CD4-positive, alpha-beta memory T cell (primary cell): Measurements from ENCODE around the gene CYS1. TPM values are rescaled to one million over a fixed set of nuclear protein-coding genes. Genes with fewer than 3 reads are reported as not detected.
"Not testable (repeated sequence)": the region's sequence is repeated elsewhere in the genome, so short reads cannot be mapped to it uniquely, and the experiment has no call there.

Experiments
- CTCF ChIA-PET: fragments of 350-600 bp; sonication (Branson Sonifier 250); formaldehyde crosslinking; loops from one replicate; lab custom pipeline; 2021; ENCODE audit warnings: inconsistent platforms; ENCODE audit not compliant: partially characterized antibody; lab: Charles Lee
- POLR2A ChIA-PET: fragments of 350-600 bp; sonication (Branson Sonifier 250); formaldehyde crosslinking; loops from one replicate; lab custom pipeline; 2021; ENCODE audit not compliant: partially characterized antibody; lab: Charles Lee
- DNase-seq, 5 donors: peaks; one replicate each; pipeline versions ENCODE4 v3.0.0 to v3.0.0-alpha.2; 2020 to 2022; ENCODE audit warnings: mixed read lengths in 1 of 5
- H3K27ac ChIP-seq: one replicate; pipeline ENCODE4 v1.7.0; 2013; ENCODE audit warnings: low read depth, low read length
- H3K27me3 ChIP-seq: 2 replicates; pipeline ENCODE4 v1.7.0; 2013; ENCODE audit warnings: mild to moderate bottlenecking, low read length, moderate library complexity; ENCODE audit not compliant: insufficient read depth
- H3K36me3 ChIP-seq: 2 replicates; pipeline ENCODE4 v1.7.0; 2013; ENCODE audit warnings: mild to moderate bottlenecking, low read length, moderate library complexity; ENCODE audit not compliant: insufficient read depth
- H3K4me1 ChIP-seq: 2 replicates; pipeline ENCODE4 v1.7.0; 2013; ENCODE audit warnings: mild to moderate bottlenecking, low read length, moderate library complexity; ENCODE audit not compliant: insufficient read depth
- H3K4me3 ChIP-seq, 2 donors: one replicate each; pipeline ENCODE4 v1.7.0; 2013; ENCODE audit warnings: low read length in 2 of 2, mild to moderate bottlenecking in 1 of 2
- H3K9me3 ChIP-seq, 2 donors: one replicate each; pipeline ENCODE4 v1.7.0; 2013; ENCODE audit warnings: low read length in 2 of 2, control low read depth in 1 of 2; ENCODE audit not compliant: control insufficient read depth in 1 of 2
- H3K27ac Mint-ChIP-seq, 7 donors: one replicate each; pipeline ENCODE4 v1.8.0; 2020 to 2021; ENCODE audit warnings: mixed read lengths in 7 of 7, mild to moderate bottlenecking in 6 of 7, inconsistent platforms in 3 of 7, moderate library complexity in 3 of 7
- H3K27me3 Mint-ChIP-seq, 2 donors: one replicate each; pipeline ENCODE4 v1.8.0; 2020 to 2021; ENCODE audit warnings: mixed read lengths in 2 of 2
- H3K36me3 Mint-ChIP-seq, 2 donors: one replicate each; pipeline ENCODE4 v1.8.0; 2020 to 2021; ENCODE audit warnings: mixed read lengths in 2 of 2, inconsistent platforms in 1 of 2, mild to moderate bottlenecking in 1 of 2
- H3K4me1 Mint-ChIP-seq, 4 donors: one replicate each; pipeline ENCODE4 v1.8.0; 2020 to 2021; ENCODE audit warnings: mixed read lengths in 4 of 4, mild to moderate bottlenecking in 1 of 4
- H3K4me3 Mint-ChIP-seq, 8 donors: one replicate each; pipeline ENCODE4 v1.8.0; 2020 to 2021; ENCODE audit warnings: mixed read lengths in 8 of 8, mild to moderate bottlenecking in 7 of 8, moderate library complexity in 6 of 8, inconsistent platforms in 3 of 8
- H3K9me3 Mint-ChIP-seq, 8 donors: one replicate each; pipeline ENCODE4 v1.8.0; 2020 to 2021; ENCODE audit warnings: mixed read lengths in 8 of 8, mild to moderate bottlenecking in 5 of 8, inconsistent platforms in 3 of 8, moderate library complexity in 1 of 8
- intact Hi-C: fragments of 100-400 bp; cut with micrococcal nuclease; formaldehyde crosslinking; loops from one replicate; pipeline ENCODE4 v1.15.1; 2023
- polyA plus RNA-seq, 2 donors: library from polyadenylated mRNA; unstranded; fragments of 300-500 nt; fragmentation: Illumina TruSeq; gene quantifications; one replicate each; pipeline ENCODE4 v1.2.3, GENCODE V29; 2021
- total RNA-seq, 2 experiments: library from RNA; stranded (reverse); gene quantifications; one replicate each; pipeline ENCODE4 v1.2.3, GENCODE V29; 2021

CYS1 gene
- total and polyA plus RNA-seq, 4 experiments from 2014 or later: not detected

DNA sequence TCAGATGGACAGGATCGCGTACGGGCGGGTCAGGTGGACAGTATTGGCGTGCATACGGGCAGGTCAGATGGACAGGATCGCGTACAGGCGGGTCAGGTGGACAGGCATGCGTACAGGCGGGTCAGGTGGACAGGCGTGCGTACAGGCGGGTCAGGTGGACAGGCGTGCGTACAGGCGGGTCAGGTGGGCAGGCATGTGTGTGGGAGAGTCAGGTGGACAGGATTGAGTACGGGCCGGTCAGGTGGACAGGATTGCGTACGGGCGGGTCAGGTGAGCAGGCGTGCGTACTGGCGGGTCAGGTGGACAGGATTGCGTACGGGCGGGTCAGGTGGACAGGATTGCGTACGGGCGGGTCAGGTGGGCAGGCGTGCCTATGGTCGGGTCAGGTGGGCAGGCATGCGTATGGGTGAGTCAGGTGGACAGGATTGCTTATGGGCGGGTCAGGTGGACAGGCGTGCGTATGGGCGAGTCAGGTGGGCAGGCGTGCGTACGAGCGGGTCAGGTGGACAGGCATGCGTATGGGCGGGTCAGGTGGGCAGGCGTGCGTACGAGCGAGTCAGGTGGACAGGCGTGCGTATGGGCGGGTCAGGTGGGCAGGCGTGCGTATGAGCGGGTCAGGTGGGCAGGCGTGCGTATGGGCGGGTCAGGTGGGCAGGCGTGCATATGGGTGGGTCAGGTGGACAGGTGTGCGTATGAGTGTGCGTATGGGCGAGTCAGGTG is 68.4 kb downstream of the CYS1 start:
- H3K27ac ChIP-seq, H3K27ac Mint-ChIP-seq, intact Hi-C loops, H3K36me3 Mint-ChIP-seq, H3K4me3 Mint-ChIP-seq, POLR2A ChIA-PET, H3K9me3 ChIP-seq, H3K9me3 Mint-ChIP-seq, H3K4me1 ChIP-seq, H3K36me3 ChIP-seq, H3K4me1 Mint-ChIP-seq, H3K4me3 ChIP-seq, CTCF ChIA-PET, DNase-seq, H3K27me3 ChIP-seq: not testable (repeated sequence)
- H3K27me3 Mint-ChIP-seq: peaks cover 5 to 14% of the 10 kb centered on the region in 2 donors

- H3K27ac ChIP-seq, POLR2A ChIA-PET, H3K4me1 ChIP-seq, H3K4me1 Mint-ChIP-seq, H3K27me3 ChIP-seq, H3K36me3 ChIP-seq, H3K27ac Mint-ChIP-seq, H3K4me3 Mint-ChIP-seq, H3K4me3 ChIP-seq, intact Hi-C loops, CTCF ChIA-PET, H3K9me3 Mint-ChIP-seq, DNase-seq, H3K36me3 Mint-ChIP-seq, H3K9me3 ChIP-seq: not testable (repeated sequence)
- H3K27me3 Mint-ChIP-seq: peaks cover 5 to 14% of the 10 kb centered on the region in 2 donors
Measured at GRCh38 chr2:10010861-10011605, 69.2 kb downstream of the CYS1 start.

- Mint-ChIP-seq H3K27me3 (peaks cover 5 to 14% of the 10 kb centered on the region in 2 donors), H3K9me3 (no peaks in the 10 kb centered on the region), H3K4me3 (no peak overlapping the region), H3K4me1 (peaks cover 0 to 1% (median 0%) of the 10 kb centered on the region in 4 donors), H3K27ac (no peak overlapping the region), H3K36me3 (no peaks in the 10 kb centered on the region)
- Histone ChIP-seq H3K4me1 (no peaks in the 10 kb centered on the region), H3K27ac (no peak overlapping the region), H3K36me3 (no peaks in the 10 kb centered on the region), H3K4me3 (no peak overlapping the region), H3K9me3 (no peaks in the 10 kb centered on the region), H3K27me3 (no peaks in the 10 kb centered on the region)
- CTCF ChIA-PET: interaction anchor here (2.4 kb wide), 1 partner anchor 26 kb away, joined by 7 read pairs; no protein-coding TSS in a partner anchor
- intact Hi-C loops: no loop called here
- no peak for DNase-seq
- POLR2A ChIA-PET: no interaction called here
Measured at GRCh38 chr2:10009811-10010781, 70.1 kb downstream of the CYS1 start.

DNA sequence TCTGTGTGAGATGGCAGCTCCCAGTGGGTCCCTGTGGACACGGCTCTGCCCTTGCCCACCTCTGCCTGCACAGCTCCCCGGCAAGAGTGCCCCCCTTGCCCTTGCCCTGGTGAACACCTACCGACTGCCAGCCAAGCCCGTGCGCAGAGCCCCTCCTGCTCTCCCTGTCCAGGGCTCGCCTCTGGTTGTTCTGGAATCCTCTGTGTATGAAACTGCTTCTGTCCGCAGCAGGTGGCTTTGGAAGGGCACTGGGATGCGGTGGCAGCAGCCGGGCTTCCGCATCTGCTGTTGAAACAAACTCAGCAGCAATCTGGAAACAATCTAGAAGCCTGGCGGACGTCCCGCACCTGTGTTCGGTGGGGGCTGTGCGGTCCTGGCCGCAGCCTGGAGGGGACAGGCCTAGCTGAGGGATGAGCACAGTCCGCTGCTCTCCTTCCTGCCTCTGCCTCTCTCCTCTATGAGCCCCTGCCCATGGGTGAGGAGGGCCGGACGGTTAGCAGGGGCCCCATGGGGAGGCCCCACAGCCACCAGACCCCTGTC is 70.9 kb downstream of the CYS1 start:
- Mint-ChIP-seq H3K4me1 (peaks cover 0 to 1% (median 0%) of the 10 kb centered on the region in 4 donors), H3K27ac (no peak overlapping the region), H3K9me3 (peaks cover 0 to 2% (median 0%) of the 10 kb centered on the region in 8 donors), H3K4me3 (no peak overlapping the region), H3K27me3 (peaks cover 5 to 14% of the 10 kb centered on the region in 2 donors), H3K36me3 (no peaks in the 10 kb centered on the region)
- ChIA-PET CTCF (interaction anchor here (0.7 to 2.4 kb wide), 4 partner anchors 23 to 346 kb away, joined by 3 to 7 read pairs (median 3); no protein-coding TSS in a partner anchor), POLR2A (no interaction called here)
- Histone ChIP-seq H3K27ac (no peak overlapping the region), H3K36me3 (no peaks in the 10 kb centered on the region), H3K9me3 (no peaks in the 10 kb centered on the region), H3K4me1 (no peaks in the 10 kb centered on the region), H3K4me3 (no peak overlapping the region), H3K27me3 (no peaks in the 10 kb centered on the region)
- intact Hi-C loops: no loop called here
- DNase-seq: no peak

GRCh38 chr2:10008809-10009176 is 71.4 kb downstream of the CYS1 start:
- H3K36me3 ChIP-seq: no peaks in the 10 kb centered on the region
- Mint-ChIP-seq H3K36me3 (no peaks in the 10 kb centered on the region), H3K9me3 (peaks cover 0 to 2% (median 0%) of the 10 kb centered on the region in 8 donors), H3K4me3 (no peak overlapping the region), H3K4me1 (peaks cover 0 to 1% (median 0%) of the 10 kb centered on the region in 4 donors), H3K27ac (no peak overlapping the region), H3K27me3 (peaks cover 5 to 14% of the 10 kb centered on the region in 2 donors)
- no peaks in the 10 kb centered on the region for H3K27me3 ChIP-seq
- CTCF ChIA-PET: interaction anchor here (0.7 to 2.4 kb wide), 4 partner anchors 23 to 346 kb away, joined by 3 to 7 read pairs (median 3); no protein-coding TSS in a partner anchor
- H3K9me3 ChIP-seq: no peaks in the 10 kb centered on the region
- no peak overlapping the region for H3K4me3 ChIP-seq
- DNase-seq: no peak
- no peaks in the 10 kb centered on the region for H3K4me1 ChIP-seq
- no peak overlapping the region for H3K27ac ChIP-seq
- POLR2A ChIA-PET: no interaction called here
- intact Hi-C loops: no loop called here

DNA sequence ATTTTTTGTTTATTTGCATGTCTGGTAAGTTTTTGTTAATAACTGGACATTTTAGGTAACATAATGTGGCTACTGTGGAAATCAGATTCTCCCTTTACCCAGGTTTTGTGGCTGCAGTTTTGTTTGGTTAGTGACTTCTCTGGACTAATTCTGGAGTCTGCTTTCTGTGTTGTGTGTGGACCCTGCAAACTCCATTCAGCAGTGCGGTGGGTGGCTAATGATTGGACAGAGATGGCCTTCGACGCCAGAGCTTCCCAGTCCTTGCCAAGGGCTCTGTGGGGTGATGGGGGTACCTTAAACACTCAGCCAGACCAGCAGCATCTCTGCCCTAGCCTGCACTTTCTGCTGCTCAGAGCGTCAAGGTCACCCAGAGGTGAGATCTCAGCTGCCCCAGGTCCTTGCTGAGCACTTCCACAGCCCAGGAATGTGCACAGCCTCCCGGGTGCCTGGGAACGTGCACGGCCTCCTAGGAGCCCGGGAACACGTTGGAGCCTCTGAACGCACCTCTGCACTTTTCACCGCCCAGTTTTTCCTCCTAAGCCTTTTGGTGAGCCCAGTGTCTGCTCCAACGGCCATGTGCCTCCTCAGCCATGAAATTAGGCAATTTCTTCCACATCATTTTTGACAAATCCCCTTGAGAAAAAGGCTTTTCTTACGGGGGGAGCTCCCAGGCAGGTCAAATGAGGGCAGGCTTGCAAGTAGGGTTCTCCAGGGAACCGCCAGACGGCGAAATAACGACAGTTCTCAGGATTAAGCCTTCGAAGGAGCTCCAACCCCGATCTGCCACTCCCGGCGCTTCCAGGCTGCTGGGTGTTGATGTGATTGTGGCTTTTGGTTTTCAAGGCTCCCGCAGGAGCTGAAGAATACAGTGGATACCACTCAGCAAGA is 72.0 kb downstream of the CYS1 start:
- Histone ChIP-seq H3K9me3 (no peaks in the 10 kb centered on the region), H3K36me3 (no peaks in the 10 kb centered on the region), H3K27ac (no peak overlapping the region), H3K4me3 (no peak overlapping the region), H3K27me3 (no peaks in the 10 kb centered on the region), H3K4me1 (no peaks in the 10 kb centered on the region)
- CTCF ChIA-PET: interaction anchor here (0.7 to 2.4 kb wide), 4 partner anchors 22 to 345 kb away, joined by 3 to 7 read pairs (median 3); no protein-coding TSS in a partner anchor
- Mint-ChIP-seq H3K27me3 (peaks cover 5 to 14% of the 10 kb centered on the region in 2 donors), H3K4me1 (peaks cover 0 to 1% (median 0%) of the 10 kb centered on the region in 4 donors), H3K36me3 (no peaks in the 10 kb centered on the region), H3K27ac (no peak overlapping the region), H3K4me3 (no peak overlapping the region), H3K9me3 (peaks cover 0 to 2% (median 0%) of the 10 kb centered on the region in 8 donors)
- POLR2A ChIA-PET: no interaction called here
- intact Hi-C loops: no loop called here
- DNase-seq: no peak
